ENCODE data around the gene ZNF311. TPM values are rescaled to one million over a fixed set of nuclear protein-coding genes. Genes with fewer than 3 reads are reported as not detected.
A peak's percentile ranks its signal among the peaks of the same experiment; 100 is the strongest.

Gene ZNF311
- total and polyA plus RNA-seq, 2 of the 13 experiments (the other 11 are each of a cell fraction or from before 2014, with no cell fraction given): not detected

DNA sequence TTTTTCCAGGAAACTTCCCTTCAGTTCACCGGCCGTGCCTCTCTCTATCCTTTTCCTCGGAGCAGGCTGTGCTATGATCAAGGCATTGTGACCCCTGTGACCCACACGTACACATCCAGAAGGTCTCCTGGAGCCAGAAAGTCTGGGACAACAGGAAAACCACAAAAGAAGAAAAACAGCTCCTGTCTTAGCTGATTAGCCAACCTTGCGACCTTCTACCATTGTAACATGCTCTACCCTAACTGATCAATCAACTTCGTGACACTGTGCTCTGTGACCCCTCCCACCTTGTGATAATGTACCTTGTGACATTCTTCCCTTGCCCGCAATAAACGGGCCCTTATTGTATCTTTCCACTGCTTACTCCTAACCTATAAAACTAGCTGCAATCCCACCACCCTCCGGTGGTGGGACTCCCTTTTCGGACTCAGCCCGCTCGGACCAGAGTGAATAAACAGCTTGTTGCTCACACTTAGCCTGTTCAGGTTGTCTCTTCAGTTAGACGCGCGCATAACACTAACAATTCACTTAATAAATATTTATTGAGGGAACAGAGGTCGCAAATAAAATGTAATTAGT lies 24.2 kb downstream of the ZNF311 start (continued):
- TF ChIP-seq ZNF367 (CRISPR knock-in tag; IDR thresholded peaks at IDR 0.05; ENCODE audit: borderline replicate concordance) (no peak), CAMTA2 (CRISPR knock-in tag; IDR thresholded peaks at IDR 0.05; ENCODE audit: borderline replicate concordance) (no peak), AGO1 (IDR thresholded peaks at IDR 0.05; ENCODE audit: low read depth, low read length, poor library complexity, severe bottlenecking) (no peak), TARDBP (CRISPR knock-in tag; IDR thresholded peaks at IDR 0.05) (0 out of 2 replicates have a peak, but pooled peaks have one; percentile 64), RBAK (CRISPR knock-in tag; IDR thresholded peaks at IDR 0.05) (no peak), RFXAP (CRISPR knock-in tag; IDR thresholded peaks at IDR 0.05; ENCODE audit: borderline replicate concordance) (no peak), JDP2 (CRISPR knock-in tag; IDR thresholded peaks at IDR 0.05; ENCODE audit: borderline replicate concordance) (no peak), HOXD1 (CRISPR knock-in tag; IDR thresholded peaks at IDR 0.05) (peak; percentile 100), RBFOX2 (IDR thresholded peaks at IDR 0.05; ENCODE audit: low read depth, low read length) (peak; percentile 59; the same call in 1 of the 2 replicates), MAFF (IDR thresholded peaks at IDR 0.05; ENCODE audit: low read depth, low read length) (no peak), MEIS1 (CRISPR knock-in tag; IDR thresholded peaks at IDR 0.05; ENCODE audit: borderline replicate concordance) (no peak; the same call in 1 of the 2 replicates), CENPX (CRISPR knock-in tag; IDR thresholded peaks at IDR 0.05) (no peak), SETDB1 (CRISPR knock-in tag; IDR thresholded peaks at IDR 0.05; ENCODE audit: borderline replicate concordance) (no peak), FOSL1 (CRISPR knock-in tag; IDR thresholded peaks at IDR 0.05; ENCODE audit: borderline replicate concordance) (no peak), U2AF1 (optimal IDR thresholded peaks at IDR 0.05; ENCODE audit: low read depth, low read length) (no peak), MIXL1 (CRISPR knock-in tag; IDR thresholded peaks at IDR 0.05) (0 out of 2 replicates have a peak, but pooled peaks have one; percentile 13), DNMT1 (CRISPR knock-in tag; IDR thresholded peaks at IDR 0.05) (no peak), BRCA1 (CRISPR knock-in tag; IDR thresholded peaks at IDR 0.05) (no peak), ZSCAN20 (CRISPR knock-in tag; IDR thresholded peaks at IDR 0.05; ENCODE audit: borderline replicate concordance) (0 out of 2 replicates have a peak, but pooled peaks have one; percentile 35), DNMT3B (CRISPR knock-in tag; conservative IDR thresholded peaks at IDR 0.05) (0 out of 2 replicates have a peak, but pooled peaks have one; percentile 23), SRF (IDR thresholded peaks at IDR 0.05; ENCODE audit: low read depth, low read length) (no peak), ZNF362 (CRISPR knock-in tag; IDR thresholded peaks at IDR 0.05; ENCODE audit: borderline replicate concordance) (peak; percentile 79; the same call in 1 of the 2 replicates), PCBP1 (IDR thresholded peaks at IDR 0.05; ENCODE audit: borderline replicate concordance, low read depth, low read length) (no peak)
- TF ChIP-seq, protein P1, sequence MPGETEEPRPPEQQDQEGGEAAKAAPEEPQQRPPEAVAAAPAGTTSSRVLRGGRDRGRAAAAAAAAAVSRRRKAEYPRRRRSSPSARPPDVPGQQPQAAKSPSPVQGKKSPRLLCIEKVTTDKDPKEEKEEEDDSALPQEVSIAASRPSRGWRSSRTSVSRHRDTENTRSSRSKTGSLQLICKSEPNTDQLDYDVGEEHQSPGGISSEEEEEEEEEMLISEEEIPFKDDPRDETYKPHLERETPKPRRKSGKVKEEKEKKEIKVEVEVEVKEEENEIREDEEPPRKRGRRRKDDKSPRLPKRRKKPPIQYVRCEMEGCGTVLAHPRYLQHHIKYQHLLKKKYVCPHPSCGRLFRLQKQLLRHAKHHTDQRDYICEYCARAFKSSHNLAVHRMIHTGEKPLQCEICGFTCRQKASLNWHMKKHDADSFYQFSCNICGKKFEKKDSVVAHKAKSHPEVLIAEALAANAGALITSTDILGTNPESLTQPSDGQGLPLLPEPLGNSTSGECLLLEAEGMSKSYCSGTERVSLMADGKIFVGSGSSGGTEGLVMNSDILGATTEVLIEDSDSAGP (CRISPR knock-in tag; IDR thresholded peaks at IDR 0.05; ENCODE audit: borderline replicate concordance): peak; percentile 62; the same call in 1 of the 2 replicates
